Measurements from ENCODE around the gene GALK2.

The GALK2 gene

DNA sequence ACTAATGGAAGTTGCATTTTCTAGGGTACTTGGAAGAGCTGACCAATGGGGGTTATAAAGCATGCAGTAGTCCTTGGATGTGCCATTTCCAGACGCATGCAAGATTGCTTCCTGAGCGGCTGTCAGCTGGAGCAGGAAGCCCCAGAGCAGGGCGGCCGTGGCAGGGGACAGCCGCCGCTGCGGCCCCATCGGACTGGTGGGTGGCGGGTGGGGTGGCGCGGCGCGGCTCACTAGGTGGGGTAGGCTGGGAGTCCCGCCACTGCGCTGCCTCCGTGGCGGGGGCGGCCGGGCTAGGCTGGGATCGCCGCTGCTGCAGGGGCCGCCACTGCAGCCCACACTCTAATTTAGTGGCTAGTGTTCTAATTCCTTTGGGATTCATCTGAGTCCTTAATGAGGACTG lies 196.4 kb downstream of the GALK2 start:
- FAIRE-seq, result no peak

DNA sequence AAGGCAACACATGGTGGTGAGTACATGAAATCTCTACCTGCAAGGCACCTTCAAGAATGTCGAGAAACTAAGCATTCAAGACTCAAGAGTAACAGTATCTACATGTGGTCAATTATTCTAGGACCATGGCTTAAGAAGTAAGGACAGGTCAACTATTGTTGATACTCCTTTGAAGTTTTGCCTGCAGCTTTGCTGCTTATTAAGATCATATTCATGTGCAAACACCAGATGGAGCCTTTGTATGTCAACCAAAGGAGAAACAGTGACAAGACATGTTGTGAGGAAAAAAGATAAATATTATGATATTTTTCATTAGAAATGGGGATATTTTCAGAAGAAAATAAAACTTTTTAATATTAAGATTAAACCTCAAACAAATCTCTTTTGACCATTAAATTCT lies 200.7 kb downstream of the GALK2 start:
- no peak for FAIRE-seq

DNA sequence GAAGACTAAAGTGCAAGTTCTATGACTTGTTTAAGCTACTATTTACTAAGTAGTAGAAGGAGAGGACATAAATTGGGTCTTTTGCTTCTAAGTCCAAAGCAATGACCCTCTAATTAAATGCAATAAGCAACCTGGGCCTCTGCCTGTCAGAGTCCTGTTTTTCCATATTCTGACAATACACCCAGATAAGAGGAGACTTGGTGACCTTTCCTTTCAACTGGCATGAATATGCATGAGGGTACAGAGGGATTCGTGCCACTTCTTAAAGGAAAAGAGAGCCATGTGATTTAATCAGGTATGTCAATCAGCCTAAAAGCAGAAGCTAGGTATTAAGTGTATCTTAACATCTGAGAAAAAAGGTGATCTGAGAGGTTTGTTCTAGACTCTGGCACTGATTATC lies 202.3 kb downstream of the GALK2 start:
- no peak for FAIRE-seq

DNA sequence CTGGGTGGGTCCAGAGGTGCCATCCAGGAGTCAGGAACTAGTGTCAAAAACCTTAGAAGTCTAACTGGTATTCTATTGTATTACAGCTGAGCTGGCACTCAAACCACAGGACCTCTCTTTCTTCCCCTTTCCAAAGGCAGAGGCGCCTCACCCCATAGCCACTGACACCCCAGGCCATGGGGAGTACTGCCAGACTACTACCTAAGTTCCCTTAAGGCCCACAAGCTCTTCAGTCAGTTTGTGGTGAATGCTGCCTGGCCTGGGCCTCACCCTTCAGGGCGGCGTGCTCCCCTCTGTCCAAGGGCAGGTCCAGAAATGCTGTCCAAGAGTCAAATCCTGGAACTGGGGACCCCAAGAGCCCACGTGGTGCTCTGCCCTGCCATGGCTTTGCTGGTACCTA lies 209.9 kb downstream of the GALK2 start:
- FAIRE-seq, result no peak

- FAIRE-seq, result no peak
Measured at GRCh38 chr15:49380912-49381311, 210.9 kb downstream of the GALK2 start.

Measured in G401.6 (cell line).